HG03460 (cell line): ENCODE results near the gene NAIF1.
"Not testable (repeated sequence)": the region's sequence is repeated elsewhere in the genome, so short reads cannot be mapped to it uniquely, and the experiment has no call there.

Experiments used
- ATAC-seq: cut with Tn5 transposase; IDR thresholded peaks from one replicate; pipeline ENCODE4 v1.9.1; 2021; ENCODE audit not compliant: unreplicated experiment

Gene NAIF1, protein sequence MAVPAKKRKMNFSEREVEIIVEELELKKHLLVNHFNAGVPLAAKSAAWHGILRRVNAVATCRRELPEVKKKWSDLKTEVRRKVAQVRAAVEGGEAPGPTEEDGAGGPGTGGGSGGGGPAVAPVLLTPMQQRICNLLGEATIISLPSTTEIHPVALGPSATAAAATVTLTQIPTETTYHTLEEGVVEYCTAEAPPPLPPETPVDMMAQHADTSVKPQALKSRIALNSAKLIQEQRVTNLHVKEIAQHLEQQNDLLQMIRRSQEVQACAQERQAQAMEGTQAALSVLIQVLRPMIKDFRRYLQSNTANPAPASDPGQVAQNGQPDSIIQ

DNA sequence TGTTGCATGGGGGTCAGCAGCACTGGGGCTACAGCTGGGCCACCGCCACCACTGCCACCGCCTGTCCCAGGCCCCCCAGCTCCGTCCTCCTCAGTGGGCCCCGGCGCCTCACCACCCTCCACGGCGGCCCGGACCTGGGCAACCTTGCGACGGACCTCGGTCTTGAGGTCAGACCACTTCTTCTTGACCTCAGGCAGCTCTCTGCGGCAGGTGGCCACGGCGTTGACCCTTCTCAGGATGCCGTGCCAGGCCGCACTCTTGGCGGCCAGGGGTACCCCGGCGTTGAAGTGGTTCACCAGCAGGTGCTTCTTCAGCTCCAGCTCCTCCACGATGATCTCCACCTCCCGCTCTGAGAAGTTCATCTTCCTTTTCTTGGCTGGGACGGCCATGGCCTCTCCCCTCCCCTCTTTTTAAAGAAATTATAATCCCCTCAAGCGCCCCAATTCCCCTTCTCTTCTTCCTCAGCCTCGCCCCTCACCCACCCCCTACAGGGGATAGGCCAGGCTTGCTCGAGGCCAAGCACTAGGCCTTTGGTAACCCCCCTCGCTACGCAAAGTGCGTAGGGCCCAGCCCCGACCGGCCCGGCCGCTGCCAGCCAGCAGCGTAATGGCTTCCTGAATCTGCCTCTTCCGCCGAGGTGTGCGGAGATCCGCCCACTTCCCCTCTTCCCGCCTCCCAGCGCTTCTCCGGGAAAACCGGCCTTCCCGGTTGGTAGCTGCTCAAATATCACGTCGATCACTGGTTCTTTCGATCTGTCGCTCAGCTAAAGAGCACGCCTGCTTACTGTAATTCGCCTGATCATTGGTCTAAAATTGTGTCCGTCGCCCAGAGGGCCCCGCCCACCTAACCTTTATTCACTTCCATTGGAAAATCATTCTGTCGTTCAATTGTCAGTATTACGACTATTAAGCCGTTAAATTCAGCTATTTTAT, at the start of gene NAIF1:
NAIF1 (minus strand) TSS at position 608 of the 932 bp plus-strand sequence; CDS start at position 389, 219 bp downstream.
- peak; percentile 54 for ATAC-seq

DNA sequence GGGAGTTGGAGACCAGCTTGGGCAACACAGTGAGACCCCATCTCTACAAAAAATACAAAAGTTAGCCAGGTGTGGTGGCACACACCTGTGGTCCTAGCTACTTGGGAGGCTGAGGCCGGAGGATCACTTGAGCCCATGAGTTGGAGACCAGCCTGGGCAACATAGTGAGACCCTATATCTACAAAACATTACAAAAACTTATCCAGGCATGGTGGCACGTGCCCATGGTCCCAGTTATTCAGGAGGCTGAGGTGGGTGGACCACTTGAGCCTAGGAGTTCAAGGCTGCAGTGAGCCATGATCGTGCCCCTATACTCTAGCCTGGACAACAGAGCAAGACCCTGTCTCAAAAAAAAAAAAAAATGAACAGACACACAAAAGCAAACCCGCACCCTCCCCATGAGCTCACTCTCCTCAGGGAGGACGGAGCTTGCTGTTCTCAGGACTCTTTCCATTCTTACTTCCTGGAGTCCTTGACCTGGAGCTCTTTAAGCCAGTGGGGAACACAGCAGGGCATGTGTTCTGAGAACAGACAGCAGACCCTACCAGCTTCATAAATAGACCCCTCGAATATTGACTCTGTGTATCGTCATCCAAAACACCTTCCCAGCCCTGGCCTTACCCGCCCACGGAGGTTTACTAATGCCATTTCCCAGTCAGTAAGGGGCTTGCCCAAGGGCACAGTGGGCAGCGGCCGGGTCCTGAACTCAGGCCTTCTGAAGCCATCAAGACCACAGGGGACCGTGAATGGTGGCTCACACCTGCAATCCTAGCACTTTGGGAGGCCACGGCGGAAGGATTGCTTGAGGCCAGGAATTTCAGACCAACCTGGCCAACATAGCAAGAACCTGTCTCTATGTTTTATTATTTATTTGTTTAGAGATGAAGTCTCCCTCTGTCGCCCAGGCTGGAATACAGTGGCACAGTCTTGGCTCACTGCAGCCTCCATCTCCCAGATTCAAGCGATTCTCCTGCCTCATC, 49.3 kb upstream of the NAIF1 start:
- ATAC-seq: no peak

DNA sequence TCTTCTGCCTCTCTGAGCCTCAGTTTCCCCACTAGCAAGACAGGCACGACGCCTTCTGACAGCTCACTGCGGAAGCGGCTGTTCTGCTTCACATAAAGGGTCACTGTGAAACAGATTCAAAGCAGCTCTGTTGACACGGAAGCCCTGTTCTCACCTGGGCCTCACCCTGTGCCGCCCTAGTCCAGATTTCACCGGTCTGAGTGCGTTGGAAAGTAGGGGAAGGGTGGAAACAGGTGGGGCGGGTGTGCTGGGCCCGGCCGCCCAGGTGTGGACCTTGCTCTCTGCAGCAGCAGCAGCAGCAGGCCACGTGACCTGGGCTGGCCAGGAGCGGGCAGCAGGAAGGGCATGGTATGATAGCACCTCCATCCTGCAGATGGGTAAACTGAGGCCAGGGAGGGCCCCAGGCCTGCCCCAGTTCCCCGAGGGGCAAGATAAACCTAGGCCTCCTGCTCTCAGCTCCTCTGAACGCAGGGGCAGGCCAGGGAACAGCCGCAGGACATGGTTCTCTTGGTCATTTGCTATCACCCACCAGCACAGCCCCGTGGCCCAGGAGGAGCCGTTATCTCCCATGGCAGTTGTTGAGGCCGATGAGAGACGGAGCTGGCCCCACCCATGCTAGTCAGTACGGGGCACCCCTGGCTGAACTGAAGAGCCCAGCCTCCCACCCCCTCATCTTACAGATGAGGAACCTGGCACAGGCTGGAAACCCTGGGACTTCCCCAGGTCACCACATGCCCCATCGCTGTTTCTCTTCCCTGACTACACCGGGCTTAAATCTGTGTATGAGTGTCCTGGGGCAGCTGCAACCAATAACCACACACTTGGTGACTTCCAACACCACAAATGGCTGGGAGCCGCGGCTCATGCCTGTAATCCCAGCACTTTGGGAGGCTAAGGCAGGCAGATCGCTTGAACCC, 48.3 kb upstream of the NAIF1 start:
- ATAC-seq: no peak

DNA sequence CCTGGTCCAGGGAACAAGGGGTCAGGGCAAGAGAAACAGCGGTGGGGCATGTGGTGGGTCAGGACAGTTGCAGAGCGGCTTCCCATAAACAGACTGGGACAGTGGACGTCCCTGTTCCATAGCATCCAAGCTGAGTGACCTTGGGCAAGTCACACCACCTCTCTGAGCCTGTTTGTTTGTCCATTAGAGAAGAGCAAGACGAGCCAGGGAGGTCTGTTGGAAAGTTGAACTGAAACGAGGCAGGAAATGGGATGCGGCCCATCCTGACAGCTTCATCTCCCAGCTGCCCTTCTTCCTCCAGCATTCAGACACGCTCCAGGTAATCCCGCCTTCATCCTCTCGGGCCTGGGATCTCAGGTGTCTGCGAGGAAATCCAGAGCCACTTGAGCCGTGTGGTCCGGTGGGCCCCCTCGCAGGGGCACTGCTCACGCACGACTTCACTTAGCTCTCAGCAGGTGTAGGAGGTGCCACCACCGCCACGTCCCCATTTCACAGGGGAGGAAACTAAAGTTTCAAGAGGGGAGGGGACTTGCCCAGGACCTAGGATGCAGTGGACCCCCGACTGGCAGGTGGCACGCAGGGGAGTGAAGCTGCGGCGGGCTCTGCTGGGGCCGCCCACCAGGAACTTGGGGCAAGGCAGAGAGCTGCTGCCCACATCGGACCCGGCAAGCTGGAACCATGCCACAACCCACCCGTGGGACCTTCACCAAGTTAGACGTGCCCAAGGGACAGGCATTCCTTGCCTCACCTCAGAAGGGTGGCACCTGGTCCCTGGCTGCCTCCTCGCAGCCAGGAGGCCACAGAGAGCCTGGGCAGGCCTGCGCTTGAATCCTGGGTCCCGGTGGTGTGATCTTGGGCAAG, 47.4 kb upstream of the NAIF1 start:
- ATAC-seq: no peak

DNA sequence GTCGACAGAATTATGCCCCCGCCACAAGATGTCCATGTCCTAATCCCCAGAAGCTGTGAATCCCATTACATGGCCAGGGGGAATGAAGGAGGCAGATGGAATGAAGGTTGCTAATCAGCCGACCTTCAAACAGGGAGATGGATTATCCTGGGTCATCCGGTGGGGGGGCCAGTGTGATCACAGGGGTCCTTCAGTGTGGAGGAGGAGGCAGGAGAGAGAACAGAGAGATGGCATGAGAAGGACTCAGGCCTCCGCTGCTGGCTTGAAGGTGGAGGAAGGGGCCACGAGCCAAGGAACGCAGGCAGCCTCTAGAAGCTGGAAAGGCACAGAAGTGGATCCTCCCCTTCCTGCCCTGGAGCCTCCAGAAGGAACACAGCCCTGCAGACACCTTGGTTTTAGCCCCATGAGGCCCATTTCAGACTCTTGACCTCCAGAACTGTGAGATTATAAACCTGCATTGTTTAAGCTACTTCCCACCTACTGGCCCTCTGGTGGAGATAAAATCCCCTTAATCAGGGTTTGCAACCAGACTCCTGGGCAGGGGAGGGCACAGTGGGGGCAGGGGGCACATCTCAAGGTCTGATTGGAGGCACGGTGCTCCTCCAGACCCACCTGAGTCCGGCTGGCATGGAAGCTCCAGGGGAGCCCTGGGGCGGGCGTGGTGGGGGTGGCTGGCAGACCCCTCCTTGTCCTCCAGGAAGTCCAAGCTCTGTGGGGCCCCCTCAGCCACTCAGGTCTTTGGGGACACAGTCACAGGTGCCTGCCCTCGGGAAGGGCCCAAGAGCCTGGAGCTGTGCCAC, 46.6 kb upstream of the NAIF1 start:
- no peak for ATAC-seq

DNA sequence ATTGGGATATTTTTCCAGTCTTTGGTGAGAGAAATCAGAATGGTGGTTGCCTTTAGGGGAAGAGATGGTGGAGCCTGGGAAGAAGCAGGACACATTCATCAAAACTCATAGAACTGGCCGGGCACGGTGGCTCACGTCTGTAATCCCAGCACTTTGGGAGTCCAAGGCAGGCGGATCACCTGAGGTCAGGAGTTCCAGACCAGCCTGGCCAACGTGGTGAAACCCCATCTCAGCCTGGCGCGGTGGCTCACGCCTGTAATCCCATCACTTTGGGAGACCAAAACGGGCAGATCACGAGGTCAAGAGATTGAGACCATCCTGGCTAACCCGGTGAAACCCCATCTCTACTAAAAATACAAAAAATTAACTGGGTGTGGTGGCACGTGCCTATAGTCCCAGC, 44.6 kb upstream of the NAIF1 start:
- ATAC-seq: not testable (repeated sequence)

DNA sequence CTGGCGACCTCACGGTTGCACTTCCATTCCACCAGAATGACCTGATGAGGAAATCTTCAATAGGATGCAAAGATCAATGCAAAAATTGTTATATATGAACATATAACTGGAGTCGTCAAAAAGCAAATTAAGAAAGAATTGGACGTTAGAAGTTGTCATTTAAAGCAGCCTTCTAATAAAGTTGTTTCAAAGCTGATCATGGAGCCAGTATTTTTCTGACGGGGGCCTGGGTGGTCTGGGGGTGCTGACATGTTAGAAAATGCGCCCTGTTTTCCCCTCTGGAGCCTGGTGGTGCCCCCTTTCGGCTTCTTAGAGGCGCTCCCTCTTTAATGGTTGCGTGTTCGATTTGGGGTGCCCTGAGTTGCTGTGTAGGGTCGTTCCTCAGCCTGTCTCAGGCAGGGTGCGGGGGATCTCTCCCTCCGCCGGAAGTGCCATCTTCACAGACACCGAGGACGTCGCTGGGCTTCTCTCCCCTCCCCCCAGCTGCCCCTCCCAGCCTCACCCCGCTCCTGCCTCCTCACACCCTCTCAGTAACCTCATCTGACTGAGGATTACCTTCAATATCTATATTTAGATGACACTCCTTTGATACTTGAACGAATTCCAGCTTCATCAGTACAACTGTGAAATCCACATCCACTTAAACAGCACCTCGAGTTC, 42.1 kb upstream of the NAIF1 start:
- no peak for ATAC-seq

DNA sequence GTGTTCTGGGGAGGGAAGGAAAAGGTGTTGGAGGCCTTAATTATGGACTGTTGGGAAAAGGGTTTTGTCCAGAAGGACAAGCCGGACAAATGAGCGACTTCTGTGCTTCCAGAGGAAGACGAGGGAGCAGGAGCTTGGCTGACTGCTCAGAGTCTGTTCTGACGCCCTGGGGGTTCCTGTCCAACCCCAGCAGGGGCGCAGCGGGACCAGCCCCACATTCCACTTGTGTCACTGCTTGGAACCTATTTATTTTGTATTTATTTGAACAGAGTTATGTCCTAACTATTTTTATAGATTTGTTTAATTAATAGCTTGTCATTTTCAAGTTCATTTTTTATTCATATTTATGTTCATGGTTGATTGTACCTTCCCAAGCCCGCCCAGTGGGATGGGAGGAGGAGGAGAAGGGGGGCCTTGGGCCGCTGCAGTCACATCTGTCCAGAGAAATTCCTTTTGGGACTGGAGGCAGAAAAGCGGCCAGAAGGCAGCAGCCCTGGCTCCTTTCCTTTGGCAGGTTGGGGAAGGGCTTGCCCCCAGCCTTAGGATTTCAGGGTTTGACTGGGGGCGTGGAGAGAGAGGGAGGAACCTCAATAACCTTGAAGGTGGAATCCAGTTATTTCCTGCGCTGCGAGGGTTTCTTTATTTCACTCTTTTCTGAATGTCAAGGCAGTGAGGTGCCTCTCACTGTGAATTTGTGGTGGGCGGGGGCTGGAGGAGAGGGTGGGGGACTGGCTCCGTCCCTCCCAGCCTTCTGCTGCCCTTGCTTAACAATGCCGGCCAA, 41.3 kb upstream of the NAIF1 start:
- ATAC-seq: no peak

DNA sequence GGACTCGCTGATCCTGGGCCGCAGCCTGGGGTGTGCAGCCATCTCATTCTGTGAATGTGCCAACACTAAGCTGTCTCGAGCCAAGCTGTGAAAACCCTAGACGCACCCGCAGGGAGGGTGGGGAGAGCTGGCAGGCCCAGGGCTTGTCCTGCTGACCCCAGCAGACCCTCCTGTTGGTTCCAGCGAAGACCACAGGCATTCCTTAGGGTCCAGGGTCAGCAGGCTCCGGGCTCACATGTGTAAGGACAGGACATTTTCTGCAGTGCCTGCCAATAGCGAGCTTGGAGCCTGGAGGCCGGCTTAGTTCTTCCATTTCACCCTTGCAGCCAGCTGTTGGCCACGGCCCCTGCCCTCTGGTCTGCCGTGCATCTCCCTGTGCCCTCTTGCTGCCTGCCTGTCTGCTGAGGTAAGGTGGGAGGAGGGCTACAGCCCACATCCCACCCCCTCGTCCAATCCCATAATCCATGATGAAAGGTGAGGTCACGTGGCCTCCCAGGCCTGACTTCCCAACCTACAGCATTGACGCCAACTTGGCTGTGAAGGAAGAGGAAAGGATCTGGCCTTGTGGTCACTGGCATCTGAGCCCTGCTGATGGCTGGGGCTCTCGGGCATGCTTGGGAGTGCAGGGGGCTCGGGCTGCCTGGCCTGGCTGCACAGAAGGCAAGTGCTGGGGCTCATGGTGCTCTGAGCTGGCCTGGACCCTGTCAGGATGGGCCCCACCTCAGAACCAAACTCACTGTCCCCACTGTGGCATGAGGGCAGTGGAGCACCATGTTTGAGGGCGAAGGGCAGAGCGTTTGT, 40.5 kb upstream of the NAIF1 start:
- no peak for ATAC-seq

DNA sequence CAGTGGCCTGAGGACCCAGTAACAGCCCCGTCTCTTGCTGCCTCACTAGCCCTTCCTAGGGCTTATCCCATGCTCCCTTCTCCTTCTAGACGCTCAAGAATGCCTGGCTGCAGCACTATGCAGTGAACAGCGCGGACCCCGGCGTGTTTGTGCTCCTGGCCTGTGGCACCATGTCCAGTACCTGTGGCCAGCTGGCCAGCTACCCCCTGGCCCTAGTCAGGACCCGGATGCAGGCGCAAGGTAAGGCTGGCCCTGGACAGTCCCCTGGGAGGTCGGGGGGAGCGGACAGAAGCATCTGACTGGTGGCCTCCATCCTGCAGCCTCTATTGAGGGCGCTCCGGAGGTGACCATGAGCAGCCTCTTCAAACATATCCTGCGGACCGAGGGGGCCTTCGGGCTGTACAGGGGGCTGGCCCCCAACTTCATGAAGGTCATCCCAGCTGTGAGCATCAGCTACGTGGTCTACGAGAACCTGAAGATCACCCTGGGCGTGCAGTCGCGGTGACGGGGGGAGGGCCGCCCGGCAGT, 39.9 kb upstream of the NAIF1 start:
- no peak for ATAC-seq

DNA sequence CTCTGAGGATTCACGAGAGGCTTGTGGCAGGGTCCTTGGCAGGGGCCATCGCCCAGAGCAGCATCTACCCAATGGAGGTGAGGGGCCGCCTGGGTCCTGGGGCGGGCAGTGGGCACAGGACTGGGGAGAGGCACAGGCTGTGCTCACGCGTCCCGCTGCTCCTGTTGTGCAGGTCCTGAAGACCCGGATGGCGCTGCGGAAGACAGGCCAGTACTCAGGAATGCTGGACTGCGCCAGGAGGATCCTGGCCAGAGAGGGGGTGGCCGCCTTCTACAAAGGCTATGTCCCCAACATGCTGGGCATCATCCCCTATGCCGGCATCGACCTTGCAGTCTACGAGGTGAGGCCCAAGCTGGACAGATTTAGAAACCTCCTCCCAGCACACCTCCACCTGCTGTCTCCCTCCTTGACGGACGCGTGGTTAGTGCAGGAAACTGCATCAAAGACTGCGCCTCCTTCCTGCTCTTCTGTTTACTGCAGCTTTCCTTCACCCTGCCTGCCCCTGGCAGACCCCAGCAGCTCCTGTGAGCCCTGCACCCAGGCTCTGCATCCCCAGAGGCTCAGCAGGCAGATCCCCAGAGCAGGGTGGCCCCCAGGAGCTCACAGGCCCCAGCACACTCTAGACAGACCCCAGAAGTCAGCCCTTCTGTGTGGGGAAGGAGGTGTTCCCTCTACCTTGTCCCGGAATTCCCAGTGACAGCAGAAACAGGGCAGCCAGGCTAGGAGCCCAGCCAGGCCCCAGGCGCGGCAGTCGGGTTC, 39.2 kb upstream of the NAIF1 start:
- ATAC-seq: no peak

DNA sequence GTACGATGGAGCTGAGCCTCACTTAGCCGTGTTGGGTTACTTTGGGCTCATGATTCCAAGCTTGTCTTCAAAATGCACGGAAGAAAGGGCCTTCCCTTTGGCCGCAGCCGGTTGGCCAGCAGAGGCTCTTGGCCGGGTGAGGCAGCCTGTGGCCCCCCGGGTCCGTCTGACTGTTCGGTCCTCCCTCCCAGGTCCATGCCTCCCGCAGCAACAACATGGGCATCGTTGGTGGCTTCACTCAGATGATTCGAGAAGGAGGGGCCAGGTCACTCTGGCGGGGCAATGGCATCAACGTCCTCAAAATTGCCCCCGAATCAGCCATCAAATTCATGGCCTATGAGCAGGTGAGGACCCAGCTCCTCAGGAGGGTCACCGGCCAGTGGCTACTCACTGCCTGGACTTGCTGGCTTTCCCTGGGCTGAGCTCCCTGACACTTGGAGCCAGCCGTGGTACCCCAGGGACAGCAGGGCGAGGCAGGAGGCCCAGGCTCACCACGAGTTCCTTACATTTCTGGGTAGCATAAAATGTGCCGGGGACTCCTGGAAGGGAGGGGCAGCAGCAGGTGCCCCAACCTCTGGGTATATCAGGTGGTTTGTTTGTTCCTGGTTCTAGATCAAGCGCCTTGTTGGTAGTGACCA, 38.5 kb upstream of the NAIF1 start:
- ATAC-seq: no peak

DNA sequence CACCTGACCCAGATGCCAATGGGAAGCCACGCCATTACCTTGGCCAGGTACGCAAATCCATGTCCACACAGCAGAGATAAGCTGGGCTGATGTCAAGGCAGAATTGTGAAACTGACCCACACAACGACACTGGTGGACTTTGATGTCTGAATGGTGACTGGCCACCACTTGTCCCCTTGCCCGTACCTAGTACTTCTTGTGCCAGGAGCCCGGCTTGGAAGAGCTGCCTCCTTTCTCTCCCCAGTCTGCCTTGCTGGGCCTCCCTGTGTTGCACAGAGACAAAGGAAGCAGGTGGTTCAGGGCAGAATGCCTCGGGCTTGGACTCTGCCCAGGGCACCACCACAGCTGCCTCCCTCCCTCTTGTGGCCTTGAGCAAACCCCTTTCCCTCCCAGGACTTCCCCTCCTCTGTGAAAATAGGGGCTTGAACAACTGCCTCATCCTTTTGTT, 37.1 kb upstream of the NAIF1 start:
- ATAC-seq: no peak

DNA sequence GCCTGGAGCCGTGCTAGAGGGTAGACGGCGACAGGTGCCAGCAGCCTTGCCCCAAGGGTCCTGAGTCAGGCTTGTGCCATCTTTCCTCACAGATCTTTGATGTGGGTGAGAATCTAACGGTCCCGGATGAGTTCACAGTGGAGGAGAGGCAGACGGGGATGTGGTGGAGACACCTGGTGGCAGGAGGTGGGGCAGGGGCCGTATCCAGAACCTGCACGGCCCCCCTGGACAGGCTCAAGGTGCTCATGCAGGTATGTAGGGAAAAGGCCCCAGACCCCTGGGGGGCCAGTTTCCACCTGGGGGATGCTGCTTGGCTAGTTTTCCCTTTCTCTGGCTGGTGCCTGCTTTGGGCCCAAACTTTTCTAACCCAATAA, 36.5 kb upstream of the NAIF1 start:
- no peak for ATAC-seq
